GM23248 (cell line): ENCODE measurements around the gene YPEL4. TPM values are rescaled to one million over a fixed set of nuclear protein-coding genes. Genes with fewer than 3 reads are reported as not detected.

Experiments
- DNase-seq: peaks from one replicate; pipeline ENCODE4 v3.0.0-alpha.2; 2015
- H2AFZ ChIP-seq: fragments of 200-600 bp; sonication (generic); 2 replicates; pipeline ENCODE4 v1.6.1; 2016; ENCODE audit warnings: antibody characterized with exemption
- H3F3A ChIP-seq: fragments of 200-600 bp; sonication (generic); 2 replicates; pipeline ENCODE4 v1.6.1; 2016; ENCODE audit warnings: mild to moderate bottlenecking, antibody characterized with exemption, mixed run types; ENCODE audit not compliant: insufficient read depth
- H3K27ac ChIP-seq: fragments of 200-600 bp; sonication (generic); 2 replicates; pipeline ENCODE4 v1.5.1; 2016; ENCODE audit warnings: mild to moderate bottlenecking
- H3K27me3 ChIP-seq: fragments of 200-600 bp; sonication (generic); replicated peaks from 2 replicates; pipeline ENCODE4 v1.6.1; 2016; ENCODE audit warnings: mild to moderate bottlenecking; ENCODE audit not compliant: insufficient read depth
- H3K36me3 ChIP-seq: fragments of 200-600 bp; sonication (generic); 2 replicates; pipeline ENCODE4 v1.6.1; 2016; ENCODE audit warnings: low read depth, mild to moderate bottlenecking
- H3K4me1 ChIP-seq: fragments of 200-600 bp; sonication (generic); 2 replicates; pipeline ENCODE4 v1.6.1; 2016; ENCODE audit warnings: mild to moderate bottlenecking; ENCODE audit not compliant: insufficient read depth
- H3K4me2 ChIP-seq: fragments of 200-600 bp; sonication (generic); one replicate; pipeline ENCODE4 v1.6.1; 2016; ENCODE audit warnings: mild to moderate bottlenecking; ENCODE audit not compliant: unreplicated experiment
- H3K4me3 ChIP-seq: fragments of 200-600 bp; sonication (generic); 2 replicates; pipeline ENCODE4 v1.5.1; 2016; ENCODE audit warnings: mild to moderate bottlenecking
- H3K79me2 ChIP-seq: fragments of 200-600 bp; sonication (generic); 2 replicates; pipeline ENCODE4 v1.6.1; 2016; ENCODE audit warnings: mild to moderate bottlenecking; ENCODE audit not compliant: insufficient read depth
- H3K9ac ChIP-seq: fragments of 200-600 bp; sonication (generic); 2 replicates; pipeline ENCODE4 v1.6.1; 2016; ENCODE audit warnings: mild to moderate bottlenecking
- H3K9me2 ChIP-seq: fragments of 200-600 bp; sonication (generic); 2 replicates; pipeline ENCODE4 v1.6.1; 2016; ENCODE audit warnings: mixed run types, mild to moderate bottlenecking, moderate library complexity; ENCODE audit not compliant: insufficient read depth
- H3K9me3 ChIP-seq: fragments of 200-600 bp; sonication (generic); one replicate; pipeline ENCODE4 v1.6.1; 2017; ENCODE audit warnings: low read depth
- H4K20me1 ChIP-seq: fragments of 200-600 bp; sonication (generic); 2 replicates; pipeline ENCODE4 v1.6.0; 2016; ENCODE audit not compliant: insufficient read depth
- EZH2 ChIP-seq: fragments of 200-600 bp; sonication (generic); IDR thresholded peaks from 2 replicates; pipeline ENCODE4 v1.6.1; 2018; ENCODE audit warnings: antibody characterized with exemption, mild to moderate bottlenecking; ENCODE audit not compliant: insufficient read depth, poor library complexity, severe bottlenecking
- EZH2phosphoT487 ChIP-seq: fragments of 200-600 bp; sonication (generic); IDR thresholded peaks from 2 replicates; pipeline ENCODE4 v1.6.1; 2018; ENCODE audit warnings: antibody characterized with exemption, moderate library complexity, mild to moderate bottlenecking, low read depth; ENCODE audit not compliant: insufficient read depth
- WGBS, 2 experiments: methylation state at CpG; one replicate each; pipeline ENCODE4 v1.1.6; 2015 to 2017; ENCODE audit warnings: low lambda C conversion rate in 2 of 2, low coverage in 1 of 2; ENCODE audit errors: missing lambda C conversion rate in 2 of 2; 5-methylcytosine and 5-hydroxymethylcytosine counted together
- in situ Hi-C: fragments of 300-500 bp; cut with MboI; formaldehyde crosslinking; loops from 2 replicates; pipeline ENCODE4 v1.15.0; 2020
- polyA plus RNA-seq: library from polyadenylated mRNA; unstranded; fragments of >200 nt; fragmentation: Nextera tagmentation; extraction: Ambion mirVana; gene quantifications from 2 replicates; pipeline ENCODE4 v1.2.1, GENCODE V29; 2016
- total RNA-seq: library from RNA; depleted of rRNA; stranded (reverse); fragments of >200 nt; shearing (Covaris generic); gene quantifications from 2 replicates; pipeline ENCODE4 v1.2.3, GENCODE V29; 2014

The YPEL4 gene
- total and polyA plus RNA-seq, 2 experiments from 2014 or later: 0.49 to 1.7 TPM

DNA sequence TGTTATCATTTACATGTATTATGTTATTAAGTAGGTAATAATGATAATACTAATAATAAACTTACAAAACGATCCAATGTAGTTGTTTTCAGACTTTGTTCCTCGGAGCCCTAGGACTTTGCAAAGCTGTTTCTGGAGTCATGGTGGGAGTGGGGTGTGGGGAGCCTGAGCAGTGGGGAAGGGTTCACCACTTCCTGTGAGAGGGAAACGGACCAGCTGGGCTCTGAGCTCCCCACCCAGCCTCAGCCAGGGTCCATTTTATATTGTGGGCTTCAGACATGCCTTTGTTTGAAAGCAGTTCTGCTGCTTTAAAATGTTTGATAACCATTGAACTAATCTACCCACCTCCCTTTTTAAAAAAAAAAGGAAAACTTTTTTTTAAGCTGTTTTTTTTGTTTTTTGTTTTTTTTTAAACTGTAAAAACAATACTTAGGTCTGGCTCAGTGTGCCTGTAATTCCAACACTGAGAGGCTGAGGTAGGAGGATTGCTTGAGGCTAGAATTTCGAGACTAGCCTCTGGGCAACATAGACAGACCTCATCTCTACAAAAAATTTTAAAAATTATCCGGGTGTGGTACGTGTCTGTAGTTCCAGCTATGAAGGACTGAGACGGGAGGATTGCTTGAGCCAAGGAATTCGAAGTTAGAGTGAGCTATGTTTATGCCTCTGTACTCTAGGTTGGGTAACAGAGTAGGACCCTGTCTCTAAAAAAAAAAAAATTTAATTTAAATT, 45.2 kb downstream of the YPEL4 start:
- H3K79me2 ChIP-seq: no peaks in the 10 kb centered on the region
- H3K27ac ChIP-seq: no peak overlapping the region
- H3F3A ChIP-seq: no peaks in the 10 kb centered on the region; the same call in 1 of the 2 replicates
- no peak overlapping the region for H3K4me2 ChIP-seq
- H4K20me1 ChIP-seq: no peaks in the 10 kb centered on the region
- H3K9me2 ChIP-seq: no peaks in the 10 kb centered on the region
- H3K36me3 ChIP-seq: peaks cover 3% of the 10 kb centered on the region; the same call in 1 of the 2 replicates
- WGBS, 2 experiments: 39 to 43% methylated on average over 8 of the region's 8 CpGs
- no peak overlapping the region for H2AFZ ChIP-seq
- H3K27me3 ChIP-seq: no peaks in the 10 kb centered on the region
- in situ Hi-C loops: no loop called here
- no peak overlapping the region for H3K4me3 ChIP-seq
- no peak overlapping the region for H3K9ac ChIP-seq
- no peaks in the 10 kb centered on the region for H3K9me3 ChIP-seq
- TF ChIP-seq EZH2: no peak
- TF ChIP-seq EZH2phosphoT487: no peak
- DNase-seq: no peak
- no peaks in the 10 kb centered on the region for H3K4me1 ChIP-seq

DNA sequence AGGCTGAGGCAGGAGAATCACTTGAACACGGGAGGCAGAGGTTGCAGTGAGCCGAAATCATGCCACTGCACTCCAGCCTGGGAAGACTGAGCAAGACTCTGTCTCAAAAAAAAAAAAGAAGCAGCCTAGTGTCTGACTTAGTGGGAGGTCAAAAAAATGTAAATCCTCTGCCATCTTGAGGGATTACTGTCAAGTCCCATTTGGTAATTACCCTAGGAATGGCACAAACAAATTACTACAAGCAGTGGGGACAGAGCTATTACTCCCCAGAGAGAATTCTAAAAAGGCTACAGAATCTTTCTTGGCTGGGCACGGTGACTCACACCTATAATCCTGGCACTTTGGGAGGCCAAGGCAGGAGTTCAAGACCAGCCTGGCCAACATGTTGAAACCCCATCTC, 48.4 kb downstream of the YPEL4 start:
- Histone ChIP-seq H3K4me3 (no peak overlapping the region), H3K79me2 (no peaks in the 10 kb centered on the region), H3K27me3 (no peaks in the 10 kb centered on the region), H3K27ac (no peak overlapping the region), H3K4me1 (peaks cover 11% of the 10 kb centered on the region), H3K9me2 (no peaks in the 10 kb centered on the region), H2AFZ (no peak overlapping the region), H3K4me2 (no peak overlapping the region), H4K20me1 (no peaks in the 10 kb centered on the region), H3K9me3 (no peaks in the 10 kb centered on the region), H3F3A (peaks cover 12% of the 10 kb centered on the region; the same call in 1 of the 2 replicates), H3K9ac (no peak overlapping the region), H3K36me3 (no peaks in the 10 kb centered on the region)
- 74 to 86% methylated on average over 3 of the region's 3 CpGs for WGBS, 2 experiments
- TF ChIP-seq EZH2phosphoT487 (no peak), EZH2 (no peak)
- in situ Hi-C loops: no loop called here
- DNase-seq: no peak

DNA sequence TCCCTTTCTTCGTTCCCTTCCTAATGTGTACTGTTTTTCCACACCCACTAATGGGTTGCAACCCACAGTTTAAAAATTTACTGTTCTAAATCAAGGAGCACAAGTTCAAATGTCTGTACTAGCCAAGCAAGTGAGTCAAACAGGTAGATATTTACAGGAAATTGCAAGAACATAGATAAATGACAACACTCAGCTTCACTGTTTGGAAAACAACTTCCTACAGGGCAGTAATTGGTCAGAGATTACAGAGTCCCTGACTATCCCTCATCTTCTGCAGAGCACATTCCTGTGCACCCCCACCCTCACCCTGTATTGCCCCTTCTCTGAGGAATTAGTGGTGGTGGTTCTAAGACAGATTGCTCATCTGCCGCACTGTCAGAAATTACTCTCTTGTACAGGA, 50.3 kb downstream of the YPEL4 start:
- H3K27me3 ChIP-seq: no peaks in the 10 kb centered on the region
- H3K36me3 ChIP-seq: no peaks in the 10 kb centered on the region
- no peak for DNase-seq
- H3K4me3 ChIP-seq: peak overlapping the region; percentile 77
- TF ChIP-seq EZH2phosphoT487 (no peak), EZH2 (no peak)
- H3K4me2 ChIP-seq: peak overlapping the region; percentile 83
- peak overlapping the region; percentile 80 for H3K27ac ChIP-seq
- in situ Hi-C loops: no loop called here
- H4K20me1 ChIP-seq: no peaks in the 10 kb centered on the region
- 54 to 59% methylated on average over 2 of the region's 2 CpGs for WGBS, 2 experiments
- peaks cover 11% of the 10 kb centered on the region for H3K4me1 ChIP-seq
- H3K9me2 ChIP-seq: no peaks in the 10 kb centered on the region
- peak overlapping the region; percentile 87 for H3K9ac ChIP-seq
- H3F3A ChIP-seq: peaks cover 12% of the 10 kb centered on the region; the same call in 1 of the 2 replicates
- peak overlapping the region; percentile 91 for H2AFZ ChIP-seq
- H3K9me3 ChIP-seq: no peaks in the 10 kb centered on the region
- no peaks in the 10 kb centered on the region for H3K79me2 ChIP-seq

DNA sequence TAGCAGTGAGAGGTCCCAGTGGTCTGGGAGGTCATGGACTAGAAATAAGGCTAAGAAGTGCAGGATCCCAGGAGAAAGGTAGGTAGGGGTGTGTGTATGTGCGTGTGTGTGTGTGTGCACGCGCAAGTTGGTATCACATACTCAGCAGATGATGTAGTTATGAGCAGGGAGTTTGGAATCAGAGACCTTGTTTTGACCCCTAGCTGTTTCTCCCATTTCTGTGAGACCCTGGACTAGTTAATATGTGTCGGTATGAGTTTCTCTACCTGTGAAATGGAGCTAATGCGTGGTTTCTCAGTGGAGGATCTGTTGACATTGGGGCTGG, 50.9 kb downstream of the YPEL4 start:
- peak overlapping the region; percentile 77 for H3K4me3 ChIP-seq
- no peaks in the 10 kb centered on the region for H3K9me3 ChIP-seq
- no peaks in the 10 kb centered on the region for H4K20me1 ChIP-seq
- H3K4me1 ChIP-seq: peaks cover 11% of the 10 kb centered on the region
- no peak for TF ChIP-seq EZH2
- TF ChIP-seq EZH2phosphoT487: no peak
- H3K4me2 ChIP-seq: peak overlapping the region; percentile 83
- peak overlapping the region; percentile 91 for H2AFZ ChIP-seq
- peak overlapping the region; percentile 80 for H3K27ac ChIP-seq
- DNase-seq: peak; percentile 66
- 5 to 6% methylated on average over 5 of the region's 5 CpGs for WGBS, 2 experiments
- H3K36me3 ChIP-seq: no peaks in the 10 kb centered on the region
- no peaks in the 10 kb centered on the region for H3K79me2 ChIP-seq
- in situ Hi-C loops: no loop called here
- no peaks in the 10 kb centered on the region for H3K27me3 ChIP-seq
- H3K9ac ChIP-seq: peak overlapping the region; percentile 87
- H3K9me2 ChIP-seq: no peaks in the 10 kb centered on the region
- H3F3A ChIP-seq: peaks cover 12% of the 10 kb centered on the region; the same call in 1 of the 2 replicates
